ENCODE results near the gene PLXNA1. TPM values are rescaled to one million over a fixed set of nuclear protein-coding genes. Genes with fewer than 3 reads are reported as not detected.

PLXNA1 gene
- total and polyA plus RNA-seq, 7 donors: 7.7 to 20.1 (median 15.2) TPM

GRCh38 chr3:126936853-126937425, 46.0 kb upstream of the PLXNA1 start:
- DNase-seq (no peak), ATAC-seq (no peak)
- Histone ChIP-seq H3K27ac (no peak overlapping the region), H3K9me3 (no peaks in the 10 kb centered on the region), H3K4me3 (no peak overlapping the region), H3K36me3 (ENCODE audit: insufficient read depth in 1 of 2, low read depth in 1 of 2) (no peaks in the 10 kb centered on the region), H3K4me1 (peaks cover 8% of the 10 kb centered on the region), H3K27me3 (ENCODE audit: insufficient read depth in 3 of 3, low read length in 2 of 3) (no peaks in the 10 kb centered on the region)
- 75 to 81% (median 76%) methylated on average over 6 of the region's 6 CpGs for WGBS, 3 donors
- TF ChIP-seq, protein P1, sequence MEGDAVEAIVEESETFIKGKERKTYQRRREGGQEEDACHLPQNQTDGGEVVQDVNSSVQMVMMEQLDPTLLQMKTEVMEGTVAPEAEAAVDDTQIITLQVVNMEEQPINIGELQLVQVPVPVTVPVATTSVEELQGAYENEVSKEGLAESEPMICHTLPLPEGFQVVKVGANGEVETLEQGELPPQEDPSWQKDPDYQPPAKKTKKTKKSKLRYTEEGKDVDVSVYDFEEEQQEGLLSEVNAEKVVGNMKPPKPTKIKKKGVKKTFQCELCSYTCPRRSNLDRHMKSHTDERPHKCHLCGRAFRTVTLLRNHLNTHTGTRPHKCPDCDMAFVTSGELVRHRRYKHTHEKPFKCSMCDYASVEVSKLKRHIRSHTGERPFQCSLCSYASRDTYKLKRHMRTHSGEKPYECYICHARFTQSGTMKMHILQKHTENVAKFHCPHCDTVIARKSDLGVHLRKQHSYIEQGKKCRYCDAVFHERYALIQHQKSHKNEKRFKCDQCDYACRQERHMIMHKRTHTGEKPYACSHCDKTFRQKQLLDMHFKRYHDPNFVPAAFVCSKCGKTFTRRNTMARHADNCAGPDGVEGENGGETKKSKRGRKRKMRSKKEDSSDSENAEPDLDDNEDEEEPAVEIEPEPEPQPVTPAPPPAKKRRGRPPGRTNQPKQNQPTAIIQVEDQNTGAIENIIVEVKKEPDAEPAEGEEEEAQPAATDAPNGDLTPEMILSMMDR (IDR thresholded peaks at IDR 0.05): no peak
- intact Hi-C loops (cut with DNase I): no loop called here

DNA sequence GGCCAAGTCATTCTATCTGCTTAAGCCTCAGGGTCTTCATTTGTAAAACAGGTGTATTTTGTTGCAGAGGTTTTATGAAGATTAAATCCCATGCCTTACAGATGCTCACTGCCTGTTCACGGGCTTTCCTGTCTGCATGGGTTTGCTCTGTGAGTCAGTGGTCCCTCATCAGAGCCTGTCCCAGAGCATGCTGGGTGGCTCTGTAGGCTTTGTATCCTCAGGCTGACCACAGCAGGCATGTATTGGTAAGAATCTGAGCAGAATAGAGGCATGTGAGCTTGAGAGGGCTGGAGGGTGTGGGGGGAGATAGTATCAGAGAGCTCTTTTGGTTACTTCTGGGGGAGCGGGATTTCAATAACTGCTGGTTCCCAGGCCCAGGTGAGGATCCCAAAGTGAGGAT, 45.4 kb upstream of the PLXNA1 start:
- Histone ChIP-seq H3K4me3 (no peak overlapping the region), H3K36me3 (ENCODE audit: insufficient read depth in 1 of 2, low read depth in 1 of 2) (no peaks in the 10 kb centered on the region), H3K27me3 (ENCODE audit: insufficient read depth in 3 of 3, low read length in 2 of 3) (no peaks in the 10 kb centered on the region), H3K27ac (no peak overlapping the region), H3K4me1 (peaks cover 3% of the 10 kb centered on the region), H3K9me3 (no peaks in the 10 kb centered on the region)
- 94 to 98% (median 95%) methylated on average over 2 of the region's 2 CpGs for WGBS, 3 donors
- DNase-seq: no peak
- intact Hi-C loops (cut with DNase I): no loop called here
- TF ChIP-seq, protein P1 (IDR thresholded peaks at IDR 0.05): no peak
- no peak for ATAC-seq

- Histone ChIP-seq H3K27me3 (ENCODE audit: insufficient read depth in 3 of 3, low read length in 2 of 3) (no peaks in the 10 kb centered on the region), H3K36me3 (ENCODE audit: insufficient read depth in 1 of 2, low read depth in 1 of 2) (no peaks in the 10 kb centered on the region), H3K4me3 (no peak overlapping the region), H3K9me3 (no peaks in the 10 kb centered on the region), H3K4me1 (no peaks in the 10 kb centered on the region), H3K27ac (no peak overlapping the region)
- intact Hi-C loops (cut with DNase I): no loop called here
- WGBS, 3 donors: 39 to 48% (median 47%) methylated on average over 7 of the region's 7 CpGs
- TF ChIP-seq, protein P1 (IDR thresholded peaks at IDR 0.05): no peak
- DNase-seq (no peak), ATAC-seq (peak in 2 of 4 donors; percentile 19 to 22)
Measured at GRCh38 chr3:126937973-126938372, 44.9 kb upstream of the PLXNA1 start.

DNA sequence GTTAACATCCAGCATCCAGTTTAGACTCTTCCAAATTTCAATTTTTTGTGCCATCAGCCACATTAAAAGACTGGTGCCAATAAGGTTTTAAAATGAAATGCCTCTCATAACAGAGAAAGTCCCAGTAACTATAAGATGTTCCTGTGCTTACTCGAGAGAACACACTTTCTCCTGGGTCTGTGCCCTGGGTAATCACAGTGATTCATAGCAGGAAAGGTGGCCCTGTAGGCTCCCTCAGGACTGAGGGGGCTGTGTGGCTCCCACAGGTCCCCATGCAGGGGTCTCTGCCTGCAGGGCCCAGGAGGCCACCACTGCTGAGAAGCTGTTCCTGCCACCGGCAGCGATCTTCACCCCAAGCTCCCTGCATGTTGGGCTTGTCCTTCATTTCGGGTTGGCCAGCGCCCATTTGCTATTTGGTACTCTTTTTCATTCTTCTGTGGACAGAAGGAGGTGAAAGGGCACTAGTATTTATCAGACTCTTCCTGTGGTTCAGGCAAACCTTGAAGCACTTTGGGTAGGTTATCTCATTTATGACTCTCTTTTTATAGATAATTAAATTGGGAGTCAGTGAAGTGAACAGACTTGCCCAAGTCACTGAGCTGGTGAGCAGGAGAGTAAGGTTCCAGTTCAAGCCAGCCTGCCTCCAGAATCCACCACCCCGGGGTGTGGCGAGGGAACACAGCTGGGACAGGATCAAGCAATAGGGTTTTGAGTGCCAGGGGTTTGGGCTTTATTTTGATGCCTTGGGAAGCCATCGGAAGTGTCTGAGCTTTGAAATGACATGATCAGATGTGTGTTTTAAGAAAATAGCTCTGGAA, 44.2 kb upstream of the PLXNA1 start:
- Histone ChIP-seq H3K27me3 (ENCODE audit: insufficient read depth in 3 of 3, low read length in 2 of 3) (no peaks in the 10 kb centered on the region), H3K36me3 (ENCODE audit: insufficient read depth in 1 of 2, low read depth in 1 of 2) (no peaks in the 10 kb centered on the region), H3K9me3 (no peaks in the 10 kb centered on the region), H3K27ac (no peak overlapping the region), H3K4me1 (no peaks in the 10 kb centered on the region), H3K4me3 (no peak overlapping the region)
- intact Hi-C loops (cut with DNase I): no loop called here
- DNase-seq (no peak), ATAC-seq (no peak)
- 66 to 74% (median 67%) methylated on average over 8 of the region's 8 CpGs for WGBS, 3 donors
- TF ChIP-seq, protein P1 (IDR thresholded peaks at IDR 0.05): no peak

Data from psoas muscle (tissue), 8 donors.